HG02588 (cell line): ENCODE data around the gene HOXD11.

Experiments
- ATAC-seq: cut with Tn5 transposase; IDR thresholded peaks from one replicate; pipeline ENCODE4 v1.9.1; 2021; ENCODE audit warnings: mild to moderate bottlenecking, moderate library complexity; ENCODE audit not compliant: unreplicated experiment

HOXD11 gene

DNA sequence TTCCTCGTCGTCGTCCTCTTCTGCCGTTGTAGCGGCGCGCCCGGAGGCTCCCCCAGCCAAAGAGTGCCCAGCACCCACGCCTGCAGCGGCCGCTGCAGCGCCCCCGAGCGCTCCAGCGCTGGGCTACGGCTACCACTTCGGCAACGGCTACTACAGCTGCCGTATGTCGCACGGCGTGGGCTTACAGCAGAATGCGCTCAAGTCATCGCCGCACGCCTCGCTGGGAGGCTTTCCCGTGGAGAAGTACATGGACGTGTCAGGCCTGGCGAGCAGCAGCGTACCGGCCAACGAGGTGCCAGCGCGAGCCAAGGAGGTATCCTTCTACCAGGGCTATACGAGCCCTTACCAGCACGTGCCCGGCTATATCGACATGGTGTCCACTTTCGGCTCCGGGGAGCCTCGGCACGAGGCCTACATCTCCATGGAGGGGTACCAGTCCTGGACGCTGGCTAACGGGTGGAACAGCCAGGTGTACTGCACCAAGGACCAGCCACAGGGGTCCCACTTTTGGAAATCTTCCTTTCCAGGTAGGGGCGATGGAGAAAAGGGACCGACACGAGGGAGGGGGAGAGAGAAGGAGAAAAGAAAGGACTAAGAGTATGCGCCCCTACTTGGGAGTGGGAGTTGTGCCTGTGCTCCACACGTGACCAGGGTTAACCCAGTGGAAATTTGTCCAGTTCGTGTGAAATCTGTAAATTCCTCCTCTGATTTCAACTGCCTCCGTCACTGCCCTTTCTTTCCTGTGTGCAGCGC, 13.8 kb upstream of the HOXD11 start:
- ATAC-seq = no peak

DNA sequence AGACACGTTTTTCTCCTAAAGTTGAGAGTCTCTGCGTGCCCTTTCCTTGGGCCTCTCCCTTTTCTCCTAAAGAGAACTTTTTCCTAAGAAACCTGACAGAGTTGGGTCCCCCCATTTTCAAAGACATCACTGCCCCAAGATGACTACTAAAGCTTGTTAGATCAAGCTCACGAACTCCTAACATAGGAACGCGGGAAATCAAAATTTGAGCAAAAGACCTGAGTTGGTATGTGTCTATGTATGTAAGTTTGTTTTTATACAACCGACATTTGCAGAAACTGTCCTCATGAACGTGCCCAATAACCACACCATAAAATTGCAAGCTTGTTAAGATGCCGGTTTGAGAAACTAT, 13.2 kb upstream of the HOXD11 start:
- ATAC-seq = no peak

DNA sequence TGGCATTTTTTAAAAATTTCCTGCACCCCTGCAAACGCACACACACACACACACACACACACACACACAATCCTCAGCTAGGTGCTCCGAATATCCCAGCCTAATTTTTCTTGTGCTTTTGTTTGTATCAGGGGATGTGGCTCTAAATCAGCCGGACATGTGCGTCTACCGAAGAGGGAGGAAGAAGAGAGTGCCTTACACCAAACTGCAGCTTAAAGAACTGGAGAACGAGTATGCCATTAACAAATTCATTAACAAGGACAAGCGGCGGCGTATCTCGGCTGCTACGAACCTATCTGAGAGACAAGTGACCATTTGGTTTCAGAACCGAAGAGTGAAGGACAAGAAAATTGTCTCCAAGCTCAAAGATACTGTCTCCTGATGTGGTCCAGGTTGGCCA, 12.7 kb upstream of the HOXD11 start:
- ATAC-seq = no peak

DNA sequence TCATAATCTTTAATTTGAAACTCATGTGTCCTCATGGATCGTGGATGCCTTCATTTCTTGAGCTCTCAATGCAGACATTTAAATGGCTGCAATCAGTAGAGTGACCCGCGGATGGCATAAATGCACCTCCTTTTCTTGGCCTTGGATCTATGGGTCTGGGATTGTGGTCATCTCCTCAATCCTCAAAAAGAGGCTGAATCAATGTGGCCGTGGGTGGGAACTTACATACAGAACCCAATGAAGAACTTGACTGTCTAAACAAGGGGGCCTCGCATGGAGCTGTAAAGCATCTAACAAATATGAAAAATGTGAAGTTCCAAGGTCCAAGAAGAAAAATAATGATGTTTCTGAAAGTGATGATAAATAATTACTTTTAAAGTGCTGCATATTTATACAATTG, 11.7 kb upstream of the HOXD11 start:
- ATAC-seq = no peak

DNA sequence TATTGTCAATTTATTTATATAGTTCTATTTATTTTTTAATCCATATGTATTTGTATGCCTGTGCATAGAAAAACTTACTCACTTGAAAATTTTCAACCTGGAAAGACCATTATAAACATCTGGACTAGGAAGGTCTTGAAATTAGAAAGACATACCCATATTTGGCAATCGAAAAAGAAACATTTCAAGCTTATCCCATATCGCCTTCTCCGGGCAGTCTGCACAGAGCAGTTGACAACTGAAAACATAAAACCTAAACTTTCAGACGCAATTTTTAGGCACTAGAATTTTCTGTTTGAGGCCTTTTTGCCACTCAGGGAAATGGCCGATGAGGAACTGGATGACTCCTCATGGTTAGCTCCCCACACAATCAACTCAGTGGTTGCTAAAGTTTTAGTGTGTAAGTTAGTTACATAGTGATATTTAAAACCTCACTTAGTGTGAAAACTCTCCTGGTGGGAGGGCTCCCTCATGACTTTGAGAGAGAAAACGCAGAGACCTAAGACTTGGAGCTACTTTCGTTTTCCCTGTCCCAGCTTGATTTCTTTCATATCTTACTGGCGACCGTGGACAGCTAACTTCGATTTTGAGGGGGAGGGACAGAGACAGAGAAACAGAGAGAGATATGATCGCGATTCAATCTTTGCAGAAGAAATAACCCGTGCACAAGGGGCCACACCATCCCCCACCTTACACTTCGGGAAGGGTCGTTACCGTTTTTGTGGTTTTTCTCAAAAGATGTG, 10.7 kb upstream of the HOXD11 start:
- ATAC-seq = no peak

DNA sequence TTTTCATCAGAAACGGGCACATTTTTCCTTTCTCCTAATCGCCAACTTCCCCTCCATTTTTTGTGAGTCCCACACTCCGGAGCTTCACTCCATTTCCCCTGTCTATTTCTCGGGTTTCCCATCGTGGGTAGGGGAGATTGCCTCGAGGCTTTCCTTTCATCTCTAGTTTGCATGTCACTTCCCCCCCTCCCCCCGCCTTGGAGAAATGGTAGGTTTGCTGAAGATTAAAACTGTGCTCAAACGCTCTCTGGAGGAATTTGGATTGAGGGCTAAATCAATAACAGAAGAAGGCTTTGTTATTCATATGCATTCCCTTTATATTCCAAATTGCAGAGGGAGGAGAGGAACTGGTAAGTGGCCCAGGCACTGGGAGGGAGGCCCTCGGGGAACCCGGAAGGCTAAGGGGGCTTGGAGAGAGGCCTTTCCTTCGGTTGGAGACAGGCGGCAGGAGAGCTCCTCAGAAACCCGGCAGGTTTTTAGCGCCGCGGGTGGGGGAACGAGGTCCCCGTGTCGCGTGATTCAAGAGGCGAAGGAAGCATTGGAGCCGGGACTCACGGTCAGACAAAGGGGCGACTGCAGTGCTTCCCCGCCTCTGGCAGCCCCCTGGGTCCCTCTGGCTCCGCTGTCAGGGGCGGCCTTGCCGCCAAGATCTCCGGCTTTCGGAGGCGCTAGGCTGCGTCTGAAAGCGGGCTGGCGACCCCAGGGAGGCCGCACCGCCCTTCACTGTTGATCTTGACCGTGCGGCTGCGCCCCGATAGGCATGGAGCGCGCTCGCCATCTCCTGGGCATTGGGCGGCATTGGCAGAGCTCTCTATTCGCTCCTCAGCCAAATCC, 9.9 kb upstream of the HOXD11 start:
- peak; percentile 89 for ATAC-seq

DNA sequence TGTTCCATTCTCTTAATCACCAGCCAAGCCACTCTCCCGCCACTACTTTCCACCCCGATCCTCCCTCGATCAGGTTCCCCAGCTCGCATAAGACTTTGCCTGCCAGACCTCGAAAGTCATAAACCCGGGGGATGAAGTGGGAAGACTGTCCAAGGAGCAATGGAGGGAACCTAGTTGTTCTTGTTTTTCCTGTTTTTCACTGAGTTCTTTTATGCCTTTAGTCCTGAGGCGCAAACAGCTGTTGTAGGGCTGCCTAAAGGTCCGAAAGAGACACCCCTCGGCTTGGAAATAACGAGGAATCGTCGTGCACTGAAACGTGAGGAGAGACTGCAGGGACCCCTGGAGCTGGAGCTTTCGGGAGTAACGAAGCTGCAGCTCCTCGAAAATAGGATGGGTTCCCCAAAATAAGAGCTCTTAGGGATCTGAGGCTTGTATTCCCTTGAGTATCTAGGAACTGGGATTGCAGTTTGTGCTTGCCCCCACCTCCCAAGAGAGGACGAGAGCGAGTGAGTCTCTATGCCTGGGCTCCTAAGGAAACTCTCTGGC, 9.2 kb upstream of the HOXD11 start:
- no peak for ATAC-seq

DNA sequence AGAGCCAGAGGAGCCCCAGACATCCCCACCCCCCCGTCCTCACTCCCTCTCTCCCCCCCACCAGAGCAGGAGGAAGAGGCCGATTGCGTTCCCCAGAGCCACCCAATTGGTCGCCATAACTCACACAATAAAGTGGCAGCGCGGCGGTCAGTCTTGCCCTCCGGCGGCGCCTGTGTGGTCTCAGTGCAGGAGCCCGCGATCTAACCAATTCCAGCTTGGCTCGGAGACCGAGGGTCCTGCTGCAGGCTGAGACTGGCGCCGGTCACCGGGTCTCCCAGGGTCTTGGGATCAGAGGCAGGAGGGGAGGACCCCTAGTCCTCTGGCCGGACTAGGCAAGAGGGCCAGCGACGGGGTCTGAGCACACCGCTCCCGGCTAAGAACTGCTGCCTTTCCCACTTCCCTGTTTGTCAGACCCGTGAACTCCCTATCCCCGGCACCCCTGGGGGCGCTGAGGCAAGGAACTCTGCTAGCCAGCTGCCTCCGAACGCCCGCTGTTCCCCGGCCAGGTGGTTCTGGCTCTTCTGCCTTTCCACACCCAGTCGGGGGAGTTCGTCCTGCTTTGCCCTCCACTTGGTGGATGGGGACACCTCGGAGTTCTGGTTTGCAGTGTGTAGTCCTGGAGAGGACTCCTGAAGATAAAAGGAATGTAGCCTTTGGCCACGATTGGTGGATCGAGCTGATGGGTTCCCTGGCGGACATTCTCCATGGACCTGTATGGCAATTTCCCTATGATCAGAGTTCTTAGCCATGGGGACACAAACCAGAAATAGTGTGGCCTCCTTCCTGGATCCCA, 8.5 kb upstream of the HOXD11 start:
- ATAC-seq = no peak

DNA sequence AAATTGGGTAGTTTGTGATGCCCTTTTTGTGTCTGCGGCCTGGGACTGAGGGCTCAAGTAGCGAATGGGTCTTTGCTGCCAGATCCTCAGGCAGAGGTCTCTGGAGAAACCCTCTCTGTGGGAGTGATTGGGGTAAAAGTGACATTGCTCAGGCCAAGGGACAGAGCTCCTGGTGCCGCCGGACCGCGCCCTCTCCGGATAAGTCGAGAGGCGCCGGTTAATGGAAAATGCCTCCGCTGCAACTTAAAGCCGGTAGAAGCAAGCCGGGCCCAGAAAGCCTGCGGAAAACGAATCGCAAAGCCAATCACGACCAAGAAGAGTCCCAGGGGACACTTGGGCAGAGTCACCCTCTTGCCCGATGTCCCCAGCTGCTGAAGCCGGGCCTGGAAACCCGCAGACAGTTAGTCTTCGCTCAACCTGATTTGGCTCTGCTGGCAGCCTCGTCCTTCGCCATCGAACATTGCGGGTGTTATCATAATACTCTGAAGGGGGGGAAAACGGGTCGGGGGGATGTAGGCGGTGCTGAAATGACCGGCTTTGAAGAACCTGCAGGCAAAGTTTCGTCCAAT, 7.8 kb upstream of the HOXD11 start:
- ATAC-seq = no peak

DNA sequence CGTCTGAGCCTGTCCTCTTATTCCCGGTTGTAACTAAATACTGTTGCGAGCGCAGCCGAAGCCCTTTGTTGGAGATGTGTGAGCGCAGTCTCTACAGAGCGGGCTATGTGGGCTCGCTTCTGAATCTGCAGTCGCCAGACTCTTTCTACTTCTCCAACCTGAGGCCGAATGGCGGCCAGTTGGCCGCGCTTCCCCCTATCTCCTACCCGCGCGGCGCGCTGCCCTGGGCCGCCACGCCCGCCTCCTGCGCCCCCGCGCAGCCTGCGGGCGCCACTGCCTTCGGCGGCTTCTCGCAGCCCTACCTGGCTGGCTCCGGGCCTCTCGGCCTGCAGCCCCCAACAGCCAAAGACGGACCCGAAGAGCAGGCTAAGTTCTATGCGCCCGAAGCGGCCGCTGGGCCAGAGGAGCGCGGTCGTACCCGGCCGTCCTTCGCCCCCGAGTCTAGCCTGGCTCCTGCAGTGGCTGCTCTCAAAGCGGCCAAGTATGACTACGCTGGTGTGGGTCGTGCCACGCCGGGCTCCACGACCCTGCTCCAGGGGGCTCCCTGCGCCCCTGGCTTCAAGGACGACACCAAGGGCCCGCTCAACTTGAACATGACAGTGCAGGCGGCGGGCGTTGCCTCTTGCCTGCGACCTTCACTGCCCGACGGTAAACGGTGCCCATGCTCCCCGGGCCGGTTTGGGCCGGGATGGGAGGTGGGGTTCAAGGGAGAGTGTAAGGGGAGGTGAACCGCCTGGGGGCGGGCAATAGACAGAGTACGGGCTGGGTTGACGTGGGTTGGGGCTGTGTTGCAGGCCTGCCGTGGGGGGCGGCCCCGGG, 7.1 kb upstream of the HOXD11 start, which contains the start of gene HOXD12:
Gene HOXD12 (plus strand): TSS at position 68 of the 819 bp plus-strand sequence. CDS start 7 bp downstream, at position 75.
- no peak for ATAC-seq

DNA sequence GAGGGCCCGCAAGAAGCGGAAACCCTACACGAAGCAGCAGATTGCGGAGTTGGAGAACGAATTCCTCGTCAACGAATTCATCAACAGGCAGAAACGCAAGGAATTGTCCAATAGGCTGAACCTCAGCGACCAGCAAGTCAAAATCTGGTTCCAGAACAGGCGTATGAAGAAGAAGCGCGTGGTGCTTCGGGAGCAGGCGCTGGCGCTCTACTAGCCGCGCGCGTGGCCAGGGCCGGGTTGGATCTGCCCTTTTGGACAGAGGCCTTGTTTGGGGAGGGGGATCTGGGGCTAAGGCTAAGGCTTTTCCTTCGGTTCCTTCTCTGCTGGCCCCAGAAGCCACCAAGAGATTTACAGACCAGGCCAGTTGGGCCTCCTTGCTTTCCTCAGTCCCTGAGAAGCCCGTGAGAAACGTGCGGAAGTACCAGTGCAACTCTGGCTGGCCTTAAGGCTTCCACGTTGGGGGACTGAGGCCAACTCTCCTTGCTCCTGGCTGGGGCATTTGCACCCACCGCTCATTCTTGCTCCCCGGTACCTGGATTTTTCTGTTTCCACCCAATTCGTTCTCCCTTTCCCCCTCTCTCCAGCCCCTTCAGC, 6.4 kb upstream of the HOXD11 start:
- ATAC-seq = no peak

DNA sequence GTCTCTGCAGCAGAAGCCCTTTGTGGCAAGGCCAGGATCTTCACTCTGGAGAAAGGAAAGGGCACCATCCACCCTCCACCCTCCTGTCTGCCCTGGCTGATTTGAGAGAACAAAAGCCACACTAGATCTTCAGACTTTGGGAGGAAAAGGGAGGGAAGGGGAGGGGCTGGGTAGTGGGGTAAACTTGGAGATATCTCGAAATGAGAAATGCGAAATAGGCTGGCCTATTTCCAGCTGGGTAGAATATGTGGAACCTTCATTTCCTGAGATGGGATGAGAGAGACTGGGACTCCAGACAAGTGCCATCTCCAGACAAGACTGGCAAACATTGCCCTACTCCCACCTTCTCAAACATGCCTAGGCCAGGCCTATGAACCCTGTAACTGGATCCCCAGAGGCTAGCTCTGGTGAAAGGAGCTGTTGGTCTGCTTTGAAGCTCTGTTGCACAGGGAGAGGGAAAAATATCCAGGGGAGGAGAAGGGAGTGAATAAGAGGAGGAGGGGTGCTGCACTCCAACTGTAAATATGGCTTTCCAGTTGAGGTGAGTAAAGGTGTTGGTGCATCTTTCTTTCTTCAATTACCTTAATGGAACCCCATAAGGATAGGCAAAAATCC, 5.8 kb upstream of the HOXD11 start:
- ATAC-seq = no peak

DNA sequence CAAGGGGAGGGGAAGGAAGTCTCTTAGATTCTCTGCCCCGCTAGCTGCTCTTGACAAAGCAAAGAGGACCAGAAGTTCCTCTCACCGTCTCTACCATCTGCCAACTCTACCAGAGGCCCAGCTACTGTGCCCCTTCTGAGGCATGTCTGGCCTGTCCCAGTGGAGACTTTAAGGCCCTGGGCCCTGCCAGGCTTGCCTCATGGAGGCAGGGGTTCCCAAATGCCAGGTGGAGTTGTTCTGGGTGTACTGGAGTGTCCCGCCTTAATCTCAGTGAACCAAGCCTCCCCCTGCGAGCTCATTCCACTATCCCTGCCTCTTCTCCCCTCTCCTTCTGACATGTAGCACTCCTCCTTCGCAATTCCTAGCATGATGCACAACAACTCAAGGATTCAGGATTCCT, 5.2 kb upstream of the HOXD11 start:
- no peak for ATAC-seq

DNA sequence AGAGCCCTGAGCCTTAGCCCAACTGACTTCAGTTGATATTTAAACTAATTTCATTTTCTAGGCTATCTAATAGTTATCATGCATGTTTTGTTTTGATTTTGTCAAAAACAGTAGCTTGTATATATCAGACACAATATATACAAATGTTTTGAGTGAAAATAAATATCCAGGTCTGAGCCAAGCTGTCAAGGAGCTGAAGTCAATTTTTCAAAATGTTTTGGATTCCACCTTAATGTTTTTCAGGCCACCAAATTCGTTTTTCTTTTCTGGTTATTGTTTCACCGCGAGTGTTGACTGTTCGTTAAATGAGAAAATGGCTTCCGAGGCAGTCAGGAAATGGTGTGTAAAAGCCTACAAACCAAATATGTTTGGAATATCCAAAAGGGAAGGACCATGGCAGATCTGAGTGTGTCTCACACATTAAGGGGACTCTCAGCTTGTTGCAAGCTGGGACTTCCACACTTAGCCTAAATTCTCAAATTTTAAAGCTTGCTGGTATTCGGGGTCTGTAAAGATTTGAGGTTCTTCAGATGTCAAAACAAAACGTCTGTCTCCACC, 4.7 kb upstream of the HOXD11 start:
- no peak for ATAC-seq

DNA sequence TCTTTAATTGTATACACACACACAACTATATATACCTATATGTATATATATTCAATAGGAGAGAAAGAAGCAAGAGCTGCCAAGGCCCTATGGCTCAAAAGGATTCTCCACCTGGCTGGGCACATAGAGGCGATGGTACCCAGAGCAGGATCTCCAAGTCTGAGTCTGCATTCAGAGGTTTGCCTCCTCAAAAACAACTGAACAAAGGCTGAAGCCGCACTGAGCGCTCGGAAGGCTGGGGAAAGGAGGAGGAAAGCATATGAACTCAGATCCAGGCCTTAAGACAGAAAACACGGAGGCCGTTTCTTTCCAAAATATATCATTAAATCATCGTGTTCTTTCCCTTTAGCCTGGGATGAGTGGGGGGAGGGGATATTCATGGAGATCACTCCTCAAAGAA, 3.9 kb upstream of the HOXD11 start:
- ATAC-seq = no peak

DNA sequence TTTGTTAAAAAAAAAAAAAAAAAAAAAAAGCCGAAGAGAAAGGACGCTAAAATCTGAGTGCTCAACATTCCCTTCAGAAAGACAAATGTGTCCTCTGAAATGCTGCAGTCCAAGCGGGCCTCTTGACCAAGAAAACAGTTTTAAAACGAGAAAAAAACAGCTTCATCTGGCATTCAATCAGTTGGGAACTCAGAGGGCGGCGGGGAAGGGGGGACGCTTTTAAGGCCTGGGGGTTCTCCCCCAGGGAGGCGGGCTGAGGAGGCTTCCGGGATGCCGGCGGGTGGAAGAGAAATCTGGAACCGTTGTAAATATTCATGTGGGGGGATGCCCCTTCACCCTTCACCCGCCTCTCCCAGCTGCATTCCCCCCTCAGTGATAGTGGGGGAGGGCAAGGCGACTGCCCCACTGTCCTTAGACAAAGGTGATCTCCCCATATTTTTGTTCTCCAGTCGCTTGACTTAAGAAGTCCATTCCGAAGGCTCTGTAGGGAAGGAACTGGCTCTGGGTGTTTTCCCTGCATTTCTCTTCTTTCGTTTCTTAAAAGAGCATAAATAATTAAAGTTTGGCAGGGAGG, 3.3 kb upstream of the HOXD11 start:
- ATAC-seq = no peak

DNA sequence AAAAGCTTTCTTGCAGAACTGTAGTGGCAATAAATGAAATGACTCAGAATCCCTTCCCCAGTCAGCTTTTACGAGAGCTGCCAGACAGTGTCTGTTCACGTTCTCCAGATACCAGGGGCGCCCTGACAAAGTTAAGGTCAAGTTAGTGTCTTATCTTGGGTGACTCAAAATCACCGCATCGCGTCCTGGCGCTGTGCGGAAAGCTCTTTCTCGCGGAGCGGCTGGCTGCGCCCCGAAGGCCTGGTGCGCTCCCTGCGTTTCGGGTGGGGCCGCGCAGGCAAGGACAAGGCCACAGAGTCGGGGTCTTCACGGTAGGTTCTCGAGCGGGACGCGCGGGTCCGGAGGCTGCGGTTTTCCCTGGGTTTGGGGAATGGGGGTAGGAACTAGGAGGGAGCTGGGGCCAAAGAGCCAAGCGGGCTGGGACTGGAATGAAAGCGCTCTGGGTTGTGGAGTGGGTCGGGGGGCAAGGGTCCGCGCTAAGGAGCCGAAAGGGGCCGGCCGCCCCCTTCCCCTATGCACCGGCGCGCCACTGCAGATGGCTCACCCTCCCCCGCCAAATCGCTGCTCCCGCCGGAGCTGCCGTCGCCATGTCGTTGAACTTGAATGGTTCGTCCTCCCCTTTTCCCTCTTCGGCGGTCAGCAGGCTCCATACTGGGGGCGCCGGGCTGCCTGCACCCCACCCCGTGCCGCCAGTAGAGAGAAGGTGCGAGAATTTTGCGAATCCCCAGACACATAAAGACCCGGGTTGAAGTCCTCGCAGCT, 2.6 kb upstream of the HOXD11 start:
- ATAC-seq = no peak
